Measurements from ENCODE around the gene XK.

GRCh38 chrX:37765507-37765906 is 79.9 kb downstream of the XK start:
- TF ChIP-seq EZH2phosphoT487 (conservative IDR thresholded peaks at IDR 0.05; ENCODE audit: low read length): no peak
- TF ChIP-seq, protein P1, sequence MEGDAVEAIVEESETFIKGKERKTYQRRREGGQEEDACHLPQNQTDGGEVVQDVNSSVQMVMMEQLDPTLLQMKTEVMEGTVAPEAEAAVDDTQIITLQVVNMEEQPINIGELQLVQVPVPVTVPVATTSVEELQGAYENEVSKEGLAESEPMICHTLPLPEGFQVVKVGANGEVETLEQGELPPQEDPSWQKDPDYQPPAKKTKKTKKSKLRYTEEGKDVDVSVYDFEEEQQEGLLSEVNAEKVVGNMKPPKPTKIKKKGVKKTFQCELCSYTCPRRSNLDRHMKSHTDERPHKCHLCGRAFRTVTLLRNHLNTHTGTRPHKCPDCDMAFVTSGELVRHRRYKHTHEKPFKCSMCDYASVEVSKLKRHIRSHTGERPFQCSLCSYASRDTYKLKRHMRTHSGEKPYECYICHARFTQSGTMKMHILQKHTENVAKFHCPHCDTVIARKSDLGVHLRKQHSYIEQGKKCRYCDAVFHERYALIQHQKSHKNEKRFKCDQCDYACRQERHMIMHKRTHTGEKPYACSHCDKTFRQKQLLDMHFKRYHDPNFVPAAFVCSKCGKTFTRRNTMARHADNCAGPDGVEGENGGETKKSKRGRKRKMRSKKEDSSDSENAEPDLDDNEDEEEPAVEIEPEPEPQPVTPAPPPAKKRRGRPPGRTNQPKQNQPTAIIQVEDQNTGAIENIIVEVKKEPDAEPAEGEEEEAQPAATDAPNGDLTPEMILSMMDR (IDR thresholded peaks at IDR 0.05; ENCODE audit: insufficient read depth, low read length, poor library complexity, severe bottlenecking): no peak

All from SU-DHL-6 (cell line).